Stimulated activated naive B cell treated with anti-CD40 and anti-IgM and Interleukin-4, amounts not matched to agents 10 μg/mL and 1 μg/mL and 100 μg/mL, for 72 hours (primary cell): Measurements from ENCODE around the gene IQCE.
A peak's percentile ranks its signal among the peaks of the same experiment; 100 is the strongest.
"Not testable (repeated sequence)": the region's sequence is repeated elsewhere in the genome, so short reads cannot be mapped to it uniquely, and the experiment has no call there.

ENCODE experiments used
- ATAC-seq, 2 donors: fragments of 150-1000 bp; cut with Tn5 transposase; replicated peaks; 2 replicates each; pipeline ENCODE4 v1.10.0; 2021; ENCODE audit warnings: moderate library complexity in 1 of 2
- DNase-seq: peaks from one replicate; pipeline ENCODE4 v3.0.0; 2021
- H3K27ac Mint-ChIP-seq: one replicate; pipeline ENCODE4 v1.8.0; 2022; ENCODE audit warnings: mild to moderate bottlenecking, mixed read lengths
- H3K27me3 Mint-ChIP-seq, 2 donors: one replicate each; pipeline ENCODE4 v1.8.0; 2022; ENCODE audit warnings: mixed read lengths in 2 of 2
- H3K36me3 Mint-ChIP-seq, 2 donors: one replicate each; pipeline ENCODE4 v1.8.0; 2022; ENCODE audit warnings: mixed read lengths in 2 of 2, mild to moderate bottlenecking in 1 of 2
- H3K4me1 Mint-ChIP-seq, 2 donors: one replicate each; pipeline ENCODE4 v1.8.0; 2022; ENCODE audit warnings: mixed read lengths in 2 of 2, mild to moderate bottlenecking in 1 of 2
- H3K4me3 Mint-ChIP-seq, 2 donors: one replicate each; pipeline ENCODE4 v1.8.0; 2022; ENCODE audit warnings: mild to moderate bottlenecking in 2 of 2, mixed read lengths in 2 of 2, moderate library complexity in 1 of 2
- H3K9me3 Mint-ChIP-seq, 2 donors: one replicate each; pipeline ENCODE4 v1.8.0; 2022; ENCODE audit warnings: mixed read lengths in 2 of 2, mild to moderate bottlenecking in 1 of 2

IQCE gene

GRCh38 chr7:2534214-2534613 is 24.6 kb upstream of the IQCE start:
- H3K27ac Mint-ChIP-seq, H3K27me3 Mint-ChIP-seq, H3K4me3 Mint-ChIP-seq, H3K36me3 Mint-ChIP-seq, ATAC-seq, DNase-seq, H3K9me3 Mint-ChIP-seq: not testable (repeated sequence)
- peaks cover 23 to 31% of the 10 kb centered on the region in 2 donors for H3K4me1 Mint-ChIP-seq

GRCh38 chr7:2535872-2536627 is 22.7 kb upstream of the IQCE start:
- not testable (repeated sequence) for ATAC-seq, H3K4me3 Mint-ChIP-seq, H3K9me3 Mint-ChIP-seq, H3K27me3 Mint-ChIP-seq, DNase-seq
- Mint-ChIP-seq H3K4me1 (peaks cover 6 to 13% of the 10 kb centered on the region in 2 donors), H3K27ac (peak overlapping the region; percentile 31), H3K36me3 (peaks cover 5 to 12% of the 10 kb centered on the region in 2 donors)

- no peaks in the 10 kb centered on the region for H3K4me1 Mint-ChIP-seq
- no peak overlapping the region for H3K4me3 Mint-ChIP-seq
- peak in 1 of 2 donors; percentile 15 for ATAC-seq
- no peak overlapping the region for H3K27ac Mint-ChIP-seq
- H3K27me3 Mint-ChIP-seq, result no peaks in the 10 kb centered on the region
- H3K9me3 Mint-ChIP-seq, result no peaks in the 10 kb centered on the region
- no peak for DNase-seq
- peaks cover 8 to 18% of the 10 kb centered on the region in 2 donors for H3K36me3 Mint-ChIP-seq
Observed at GRCh38 chr7:2537981-2538851, 20.6 kb upstream of the IQCE start.

- H3K4me3 Mint-ChIP-seq, result no peak overlapping the region
- ATAC-seq, result no peak
Observed at GRCh38 chr7:2539031-2539911, 19.5 kb upstream of the IQCE start.

GRCh38 chr7:2540133-2540532 is 18.6 kb upstream of the IQCE start:
- Mint-ChIP-seq H3K27me3 (no peaks in the 10 kb centered on the region), H3K27ac (no peak overlapping the region), H3K4me3 (no peak overlapping the region), H3K9me3 (no peaks in the 10 kb centered on the region), H3K36me3 (peaks cover 23 to 27% of the 10 kb centered on the region in 2 donors), H3K4me1 (peaks cover 4 to 13% of the 10 kb centered on the region in 2 donors)
- ATAC-seq (no peak), DNase-seq (no peak)

More at GRCh38 chr7:2539031-2539911, 19.5 kb upstream of the IQCE start:
- Mint-ChIP-seq H3K27me3 (no peaks in the 10 kb centered on the region), H3K4me1 (peaks cover 3 to 8% of the 10 kb centered on the region in 2 donors), H3K27ac (no peak overlapping the region), H3K36me3 (peaks cover 19 to 22% of the 10 kb centered on the region in 2 donors), H3K9me3 (no peaks in the 10 kb centered on the region)
- DNase-seq, result no peak

GRCh38 chr7:2540641-2541051 is 18.1 kb upstream of the IQCE start:
- DNase-seq (no peak), ATAC-seq (no peak)
- H3K27me3 Mint-ChIP-seq, result no peaks in the 10 kb centered on the region
- H3K4me1 Mint-ChIP-seq, result peaks cover 4 to 13% of the 10 kb centered on the region in 2 donors
- H3K27ac Mint-ChIP-seq, result peak overlapping the region; percentile 31
- no peak overlapping the region for H3K4me3 Mint-ChIP-seq
- H3K36me3 Mint-ChIP-seq, result peaks cover 23 to 27% of the 10 kb centered on the region in 2 donors
- no peaks in the 10 kb centered on the region for H3K9me3 Mint-ChIP-seq

GRCh38 chr7:2541291-2542010 is 17.3 kb upstream of the IQCE start:
- H3K4me3 Mint-ChIP-seq, result no peak overlapping the region
- ATAC-seq (no peak), DNase-seq (no peak)
- H3K4me1 Mint-ChIP-seq, result peaks cover 4 to 13% of the 10 kb centered on the region in 2 donors
- peaks cover 27% of the 10 kb centered on the region in 2 donors for H3K36me3 Mint-ChIP-seq
- no peaks in the 10 kb centered on the region for H3K9me3 Mint-ChIP-seq
- no peaks in the 10 kb centered on the region for H3K27me3 Mint-ChIP-seq
- peak overlapping the region; percentile 37 for H3K27ac Mint-ChIP-seq

GRCh38 chr7:2542011-2542915 is 16.5 kb upstream of the IQCE start:
- H3K4me1 Mint-ChIP-seq, result peaks cover 4 to 13% of the 10 kb centered on the region in 2 donors
- H3K9me3 Mint-ChIP-seq, result no peaks in the 10 kb centered on the region
- peaks cover 34% of the 10 kb centered on the region in 2 donors for H3K36me3 Mint-ChIP-seq
- ATAC-seq (no peak), DNase-seq (no peak)
- peak overlapping the region; percentile 37 for H3K27ac Mint-ChIP-seq
- no peak overlapping the region for H3K4me3 Mint-ChIP-seq
- no peaks in the 10 kb centered on the region for H3K27me3 Mint-ChIP-seq

- no peak for ATAC-seq
- peaks cover 4 to 13% of the 10 kb centered on the region in 2 donors for H3K4me1 Mint-ChIP-seq
- H3K27me3 Mint-ChIP-seq, result no peaks in the 10 kb centered on the region
- DNase-seq, result no peak
- peaks cover 35 to 41% of the 10 kb centered on the region in 2 donors for H3K36me3 Mint-ChIP-seq
- H3K27ac Mint-ChIP-seq, result peak overlapping the region; percentile 63
- H3K9me3 Mint-ChIP-seq, result no peaks in the 10 kb centered on the region
- no peak overlapping the region for H3K4me3 Mint-ChIP-seq
Observed at GRCh38 chr7:2542916-2543871, 15.6 kb upstream of the IQCE start.

GRCh38 chr7:2544541-2545188 is 14.1 kb upstream of the IQCE start:
- ATAC-seq (no peak), DNase-seq (no peak)
- H3K9me3 Mint-ChIP-seq, result no peaks in the 10 kb centered on the region
- H3K36me3 Mint-ChIP-seq, result peaks cover 35 to 44% of the 10 kb centered on the region in 2 donors
- no peak overlapping the region for H3K27ac Mint-ChIP-seq
- no peaks in the 10 kb centered on the region for H3K27me3 Mint-ChIP-seq
- H3K4me1 Mint-ChIP-seq, result peaks cover 7 to 16% of the 10 kb centered on the region in 2 donors
- no peak overlapping the region for H3K4me3 Mint-ChIP-seq

GRCh38 chr7:2545746-2546425 is 12.9 kb upstream of the IQCE start:
- H3K36me3 Mint-ChIP-seq, result peaks cover 33 to 49% of the 10 kb centered on the region in 2 donors
- ATAC-seq, result no peak

More at GRCh38 chr7:2545746-2546425, 12.9 kb upstream of the IQCE start:
- no peak for DNase-seq
- H3K27ac Mint-ChIP-seq, result no peak overlapping the region
- peaks cover 9 to 18% of the 10 kb centered on the region in 2 donors for H3K4me1 Mint-ChIP-seq
- H3K9me3 Mint-ChIP-seq, result no peaks in the 10 kb centered on the region
- H3K27me3 Mint-ChIP-seq, result no peaks in the 10 kb centered on the region
- no peak overlapping the region for H3K4me3 Mint-ChIP-seq
